ENCODE results near the gene SLC38A11.

DNA sequence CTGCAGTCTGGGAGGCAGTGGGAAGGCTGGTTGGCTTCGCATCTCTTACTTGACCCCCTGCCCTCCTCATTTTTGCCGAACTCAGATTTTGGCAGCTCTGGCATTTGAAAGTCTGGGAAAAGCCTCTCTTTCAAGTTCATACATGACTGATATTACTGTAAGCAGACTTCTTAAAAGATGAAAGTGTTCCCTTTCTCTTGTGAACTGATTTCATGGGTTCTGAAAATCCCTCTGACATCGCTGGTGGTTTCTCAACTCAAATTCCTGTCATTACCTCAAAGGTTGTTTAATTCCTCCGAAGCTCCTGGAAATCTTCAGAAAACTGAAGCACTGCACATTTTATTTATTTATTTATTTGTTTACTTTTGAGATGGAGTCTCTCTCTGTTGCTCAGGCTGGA, 16.9 kb upstream of the SLC38A11 start:
- TF ChIP-seq, protein P1, sequence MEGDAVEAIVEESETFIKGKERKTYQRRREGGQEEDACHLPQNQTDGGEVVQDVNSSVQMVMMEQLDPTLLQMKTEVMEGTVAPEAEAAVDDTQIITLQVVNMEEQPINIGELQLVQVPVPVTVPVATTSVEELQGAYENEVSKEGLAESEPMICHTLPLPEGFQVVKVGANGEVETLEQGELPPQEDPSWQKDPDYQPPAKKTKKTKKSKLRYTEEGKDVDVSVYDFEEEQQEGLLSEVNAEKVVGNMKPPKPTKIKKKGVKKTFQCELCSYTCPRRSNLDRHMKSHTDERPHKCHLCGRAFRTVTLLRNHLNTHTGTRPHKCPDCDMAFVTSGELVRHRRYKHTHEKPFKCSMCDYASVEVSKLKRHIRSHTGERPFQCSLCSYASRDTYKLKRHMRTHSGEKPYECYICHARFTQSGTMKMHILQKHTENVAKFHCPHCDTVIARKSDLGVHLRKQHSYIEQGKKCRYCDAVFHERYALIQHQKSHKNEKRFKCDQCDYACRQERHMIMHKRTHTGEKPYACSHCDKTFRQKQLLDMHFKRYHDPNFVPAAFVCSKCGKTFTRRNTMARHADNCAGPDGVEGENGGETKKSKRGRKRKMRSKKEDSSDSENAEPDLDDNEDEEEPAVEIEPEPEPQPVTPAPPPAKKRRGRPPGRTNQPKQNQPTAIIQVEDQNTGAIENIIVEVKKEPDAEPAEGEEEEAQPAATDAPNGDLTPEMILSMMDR (conservative IDR thresholded peaks at IDR 0.05; ENCODE audit: low read length), result no peak
- TF ChIP-seq EZH2phosphoT487 (IDR thresholded peaks at IDR 0.05; ENCODE audit: borderline replicate concordance, low read depth, low read length), result no peak

Measured in OCI-LY7 (cell line).